CD4-positive, alpha-beta T cell treated with Interleukin-10 for 1 hour (primary cell): Measurements from ENCODE around the gene ZNF212.

ENCODE experiments used
- DNase-seq: peaks from one replicate; pipeline ENCODE4 v3.0.0-alpha.2; 2020

ZNF212 gene

GRCh38 chr7:149289856-149290255 lies 50.4 kb downstream of the ZNF212 start:
- DNase-seq = no peak

GRCh38 chr7:149291036-149291780 lies 51.8 kb downstream of the ZNF212 start:
- no peak for DNase-seq

GRCh38 chr7:149291781-149292461 lies 52.5 kb downstream of the ZNF212 start:
- DNase-seq = no peak

GRCh38 chr7:149292462-149292823 lies 53.0 kb downstream of the ZNF212 start:
- DNase-seq = no peak

GRCh38 chr7:149293338-149293737 lies 53.9 kb downstream of the ZNF212 start:
- no peak for DNase-seq

GRCh38 chr7:149293946-149294633 lies 54.6 kb downstream of the ZNF212 start:
- DNase-seq = no peak

- DNase-seq = no peak
Measured at GRCh38 chr7:149294634-149295480, 55.4 kb downstream of the ZNF212 start.

GRCh38 chr7:149295481-149295850 lies 56.0 kb downstream of the ZNF212 start:
- no peak for DNase-seq

- DNase-seq = no peak
Measured at GRCh38 chr7:149296368-149296767, 56.9 kb downstream of the ZNF212 start.

- no peak for DNase-seq
Measured at GRCh38 chr7:149297034-149297755, 57.7 kb downstream of the ZNF212 start.

GRCh38 chr7:149300620-149301285 lies 61.3 kb downstream of the ZNF212 start:
- no peak for DNase-seq

GRCh38 chr7:149302222-149302621 lies 62.8 kb downstream of the ZNF212 start:
- no peak for DNase-seq

GRCh38 chr7:149302865-149303264 lies 63.4 kb downstream of the ZNF212 start:
- DNase-seq = no peak

GRCh38 chr7:149304006-149304405 lies 64.6 kb downstream of the ZNF212 start:
- DNase-seq = no peak
